ENCODE results near the gene CDKN2AIP. TPM values are rescaled to one million over a fixed set of nuclear protein-coding genes. Genes with fewer than 3 reads are reported as not detected.

The CDKN2AIP gene, protein sequence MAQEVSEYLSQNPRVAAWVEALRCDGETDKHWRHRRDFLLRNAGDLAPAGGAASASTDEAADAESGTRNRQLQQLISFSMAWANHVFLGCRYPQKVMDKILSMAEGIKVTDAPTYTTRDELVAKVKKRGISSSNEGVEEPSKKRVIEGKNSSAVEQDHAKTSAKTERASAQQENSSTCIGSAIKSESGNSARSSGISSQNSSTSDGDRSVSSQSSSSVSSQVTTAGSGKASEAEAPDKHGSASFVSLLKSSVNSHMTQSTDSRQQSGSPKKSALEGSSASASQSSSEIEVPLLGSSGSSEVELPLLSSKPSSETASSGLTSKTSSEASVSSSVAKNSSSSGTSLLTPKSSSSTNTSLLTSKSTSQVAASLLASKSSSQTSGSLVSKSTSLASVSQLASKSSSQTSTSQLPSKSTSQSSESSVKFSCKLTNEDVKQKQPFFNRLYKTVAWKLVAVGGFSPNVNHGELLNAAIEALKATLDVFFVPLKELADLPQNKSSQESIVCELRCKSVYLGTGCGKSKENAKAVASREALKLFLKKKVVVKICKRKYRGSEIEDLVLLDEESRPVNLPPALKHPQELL
- 10 to 100 TPM; 16.9 to 30.3 (median 22.8) TPM for total RNA-seq

DNA sequence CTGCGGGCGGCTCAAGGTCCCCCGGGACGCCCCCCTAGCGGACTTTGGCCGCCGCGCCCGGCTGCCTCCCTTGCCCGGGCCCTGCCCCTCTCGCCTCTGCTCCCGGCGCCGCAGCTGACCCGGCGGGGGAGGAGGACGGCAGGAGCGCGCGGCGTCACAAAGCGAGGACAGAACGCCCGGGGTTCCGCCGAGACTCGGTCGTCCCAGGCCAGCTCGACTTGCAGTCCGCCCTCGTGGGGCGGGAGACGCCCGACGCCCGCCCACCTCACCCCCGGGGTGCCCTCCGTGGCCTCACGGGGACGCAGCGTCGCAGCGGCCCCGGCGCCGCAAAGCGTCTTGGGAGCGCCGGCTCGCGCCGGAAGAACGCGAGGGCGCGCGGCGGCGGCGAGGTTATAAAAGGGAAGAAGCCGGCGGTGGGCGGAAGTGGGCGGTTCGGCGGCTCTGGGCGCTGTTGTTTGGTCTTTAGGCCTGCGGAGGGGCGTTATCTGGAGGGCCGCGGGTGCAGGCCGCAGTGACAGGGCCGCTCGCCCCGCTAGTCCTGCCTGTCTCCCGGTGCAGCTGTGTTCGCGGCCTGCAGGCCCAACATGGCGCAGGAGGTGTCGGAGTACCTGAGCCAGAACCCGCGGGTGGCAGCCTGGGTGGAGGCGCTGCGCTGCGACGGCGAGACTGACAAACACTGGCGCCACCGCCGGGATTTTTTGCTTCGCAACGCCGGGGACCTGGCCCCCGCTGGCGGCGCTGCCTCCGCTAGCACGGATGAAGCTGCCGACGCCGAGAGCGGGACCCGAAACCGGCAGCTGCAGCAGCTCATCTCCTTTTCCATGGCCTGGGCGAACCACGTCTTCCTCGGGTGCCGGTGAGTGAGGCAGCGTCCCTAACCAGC is at the start of gene CDKN2AIP:
Gene CDKN2AIP (plus strand): TSS at position 423 of the 883 bp plus-strand sequence. CDS start 162 bp downstream, at position 585.
- H3K4me3 ChIP-seq (replicated peaks in 1 of 3): peak within 1 kb of the TSS; percentile 77 to 94 (median 86)
- intact Hi-C loops (cut with DNase I): no loop called here
- H3K4me1 ChIP-seq: peaks cover 19 to 37% of the 10 kb centered on the region in 2 donors
- peak within 1 kb of the TSS; percentile 97 to 98 (median 97) for H3K27ac ChIP-seq
- peak; percentile 91 to 93 for DNase-seq
- TF ChIP-seq POLR2A (IDR thresholded peaks at IDR 0.05): peak; percentile 79 to 98
- TF ChIP-seq, protein P1, sequence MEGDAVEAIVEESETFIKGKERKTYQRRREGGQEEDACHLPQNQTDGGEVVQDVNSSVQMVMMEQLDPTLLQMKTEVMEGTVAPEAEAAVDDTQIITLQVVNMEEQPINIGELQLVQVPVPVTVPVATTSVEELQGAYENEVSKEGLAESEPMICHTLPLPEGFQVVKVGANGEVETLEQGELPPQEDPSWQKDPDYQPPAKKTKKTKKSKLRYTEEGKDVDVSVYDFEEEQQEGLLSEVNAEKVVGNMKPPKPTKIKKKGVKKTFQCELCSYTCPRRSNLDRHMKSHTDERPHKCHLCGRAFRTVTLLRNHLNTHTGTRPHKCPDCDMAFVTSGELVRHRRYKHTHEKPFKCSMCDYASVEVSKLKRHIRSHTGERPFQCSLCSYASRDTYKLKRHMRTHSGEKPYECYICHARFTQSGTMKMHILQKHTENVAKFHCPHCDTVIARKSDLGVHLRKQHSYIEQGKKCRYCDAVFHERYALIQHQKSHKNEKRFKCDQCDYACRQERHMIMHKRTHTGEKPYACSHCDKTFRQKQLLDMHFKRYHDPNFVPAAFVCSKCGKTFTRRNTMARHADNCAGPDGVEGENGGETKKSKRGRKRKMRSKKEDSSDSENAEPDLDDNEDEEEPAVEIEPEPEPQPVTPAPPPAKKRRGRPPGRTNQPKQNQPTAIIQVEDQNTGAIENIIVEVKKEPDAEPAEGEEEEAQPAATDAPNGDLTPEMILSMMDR (IDR thresholded peaks at IDR 0.05): peak in 4 of 6 experiments; percentile 3 to 23 (median 8)
- WGBS, 2 donors: 0 to 1% methylated on average over 22 to 25 of the region's 109 CpGs
- no peaks in the 10 kb centered on the region for H3K9me3 ChIP-seq
- peaks cover 17 to 24% of the 10 kb centered on the region in 2 donors for H3K36me3 ChIP-seq
- no peaks in the 10 kb centered on the region for H3K27me3 ChIP-seq

DNA sequence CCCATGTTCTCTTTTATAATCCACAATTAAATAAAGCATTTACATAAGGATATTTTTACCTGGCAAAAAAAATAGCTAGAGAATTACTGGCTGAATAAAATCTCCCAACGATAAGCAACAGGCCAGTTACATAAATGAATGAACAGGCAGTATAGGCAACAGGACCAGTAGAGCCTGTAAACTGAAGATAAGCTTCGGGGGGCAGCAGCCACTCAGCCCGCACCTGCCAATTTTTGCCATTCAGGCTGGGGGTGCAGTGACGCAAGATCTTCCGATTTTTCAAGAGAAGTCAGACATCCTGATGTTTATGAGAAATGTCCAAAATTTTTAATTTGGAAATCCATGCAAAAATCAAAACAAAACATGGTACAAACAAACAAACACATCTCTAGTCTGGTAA is 49.0 kb upstream of the CDKN2AIP start:
- TF ChIP-seq, protein P1 (IDR thresholded peaks at IDR 0.05): no peak
- no peak for TF ChIP-seq POLR2A (IDR thresholded peaks at IDR 0.05)
- Histone ChIP-seq H3K27me3 (no peaks in the 10 kb centered on the region), H3K4me1 (peaks cover 5 to 7% of the 10 kb centered on the region in 2 donors), H3K4me3 (replicated peaks in 1 of 3) (no peak overlapping the region), H3K27ac (no peak overlapping the region), H3K9me3 (no peaks in the 10 kb centered on the region), H3K36me3 (no peaks in the 10 kb centered on the region)
- no peak for DNase-seq
- intact Hi-C loops (cut with DNase I): no loop called here
- 88 to 89% methylated on average over 5 of the region's 5 CpGs for WGBS, 2 donors

DNA sequence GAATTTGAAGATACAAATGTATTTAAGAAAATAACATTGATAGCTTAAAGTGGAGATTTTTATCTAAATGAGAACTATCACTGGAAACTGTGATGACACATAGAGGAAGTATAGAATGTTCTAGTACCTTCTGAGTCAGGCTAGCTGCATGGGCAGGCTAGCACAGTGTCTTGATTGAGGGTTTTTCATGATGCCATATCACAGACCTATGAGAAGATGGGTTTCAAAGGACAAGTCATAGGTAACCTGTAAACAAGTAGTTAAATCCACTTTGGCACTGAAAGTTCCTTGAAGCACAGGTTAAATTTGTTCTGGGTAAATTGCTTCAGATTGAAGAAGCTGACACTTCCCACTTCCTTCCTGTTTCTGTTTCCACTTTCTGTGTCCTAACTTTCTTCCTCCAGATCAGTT is 48.2 kb upstream of the CDKN2AIP start:
- no peaks in the 10 kb centered on the region for H3K36me3 ChIP-seq
- H3K4me3 ChIP-seq (replicated peaks in 1 of 3): no peak overlapping the region
- H3K9me3 ChIP-seq: no peaks in the 10 kb centered on the region
- intact Hi-C loops (cut with DNase I): no loop called here
- H3K27ac ChIP-seq: no peak overlapping the region
- no peak for TF ChIP-seq POLR2A (IDR thresholded peaks at IDR 0.05)
- TF ChIP-seq, protein P1 (IDR thresholded peaks at IDR 0.05): no peak
- no peak for DNase-seq
- no peaks in the 10 kb centered on the region for H3K27me3 ChIP-seq
- H3K4me1 ChIP-seq: peaks cover 5 to 7% of the 10 kb centered on the region in 2 donors

DNA sequence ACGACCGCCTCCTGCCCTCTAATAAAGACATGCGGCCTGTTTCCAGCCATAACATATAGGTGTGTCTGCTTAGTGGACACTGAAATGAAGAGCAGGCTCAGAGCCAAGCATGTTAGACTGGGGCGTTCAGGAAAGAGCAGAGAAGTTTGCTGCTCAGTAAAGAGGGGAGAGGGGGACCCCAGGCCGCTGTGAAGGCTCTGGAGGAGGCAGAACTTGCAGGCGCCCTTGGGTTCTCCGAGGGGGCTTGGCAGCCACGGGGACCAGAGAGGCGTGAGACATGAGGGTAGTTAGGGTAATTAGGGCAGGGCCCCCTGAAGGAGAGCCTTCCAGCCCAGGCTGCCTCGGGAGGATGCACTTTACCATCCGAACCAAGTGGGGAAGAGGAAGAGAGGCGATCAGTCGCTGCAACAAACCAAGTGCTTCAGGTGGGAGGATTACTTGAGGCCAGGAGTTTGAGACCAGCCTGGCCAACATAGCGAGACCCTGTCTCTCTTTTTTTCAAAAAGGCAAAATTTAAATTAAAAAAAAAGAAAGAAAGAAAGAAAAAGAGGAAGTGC is 46.6 kb upstream of the CDKN2AIP start:
- intact Hi-C loops (cut with DNase I): no loop called here
- H3K27me3 ChIP-seq: no peaks in the 10 kb centered on the region
- no peak for DNase-seq
- WGBS, 2 donors: 82 to 83% methylated on average over 14 of the region's 14 CpGs
- peaks cover 5 to 7% of the 10 kb centered on the region in 2 donors for H3K4me1 ChIP-seq
- H3K4me3 ChIP-seq (replicated peaks in 1 of 3): peak overlapping the region in 1 of 3 donors; percentile 40
- H3K9me3 ChIP-seq: no peaks in the 10 kb centered on the region
- TF ChIP-seq POLR2A (IDR thresholded peaks at IDR 0.05): no peak
- TF ChIP-seq, protein P1 (IDR thresholded peaks at IDR 0.05): no peak
- H3K27ac ChIP-seq: no peak overlapping the region
- no peaks in the 10 kb centered on the region for H3K36me3 ChIP-seq

Data from thyroid gland (tissue), 4 donors.